Measurements from ENCODE around the gene PSMF1. TPM values are rescaled to one million over a fixed set of nuclear protein-coding genes. Genes with fewer than 3 reads are reported as not detected.

The PSMF1 gene
- total RNA-seq, 1 experiment from 2014 or later: 90.8 TPM

DNA sequence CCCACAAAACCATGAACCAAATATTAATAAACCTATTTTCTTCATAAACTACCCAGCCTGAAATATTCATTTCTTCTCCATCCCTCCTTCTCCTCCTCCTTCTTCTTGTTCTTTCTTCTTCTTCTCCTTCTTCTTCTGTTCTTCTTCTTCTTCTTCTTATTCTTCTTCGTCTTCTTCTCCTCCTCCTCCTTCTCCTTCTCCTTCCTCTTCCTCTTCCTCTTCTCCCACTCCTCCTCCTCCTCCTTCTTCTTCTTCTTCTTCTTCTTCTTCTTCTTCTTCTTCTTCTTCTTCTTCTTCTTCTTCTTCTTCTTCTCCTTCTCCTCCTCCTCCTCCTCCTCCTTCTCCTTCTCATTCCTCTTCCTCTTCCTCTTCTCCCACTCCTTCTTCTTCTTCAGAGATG is 71.4 kb downstream of the PSMF1 start:
- no peak overlapping the region for H3K14ac ChIP-seq (ENCODE audit: insufficient read depth, low read length)
- H3K4me1 Mint-ChIP-seq: peaks cover 4 to 16% of the 10 kb centered on the region in 2 experiments

More for the DNA sequence above, 71.4 kb downstream of the PSMF1 start:
- TF ChIP-seq CTCF (conservative IDR thresholded peaks at IDR 0.05): no peak
- Histone ChIP-seq H3T11ph (ENCODE audit: low read length) (no peak overlapping the region), H4K91ac (ENCODE audit: insufficient read length, low read depth, low read length) (no peak overlapping the region), H3K23me2 (ENCODE audit: insufficient read length, low read depth, low read length, poor library complexity, severe bottlenecking) (no peaks in the 10 kb centered on the region), H3K79me1 (ENCODE audit: insufficient read depth, low read depth, low read length, poor library complexity, severe bottlenecking) (no peaks in the 10 kb centered on the region), H2BK15ac (ENCODE audit: low read depth, low read length) (no peak overlapping the region), H3K79me2 (ENCODE audit: insufficient read depth, low read length) (no peaks in the 10 kb centered on the region), H3K27ac (ENCODE audit: insufficient read length, low read depth, low read length) (no peak overlapping the region), H3K23ac (ENCODE audit: insufficient read length, low read depth, low read length) (no peak overlapping the region), H3K9me3 (ENCODE audit: control insufficient read depth, low read depth, low read length) (no peaks in the 10 kb centered on the region), H2AFZ (ENCODE audit: low read length) (no peak overlapping the region), H2BK120ac (ENCODE audit: low read depth, low read length, poor library complexity, severe bottlenecking) (no peak overlapping the region), H3K9ac (ENCODE audit: extremely low read depth, insufficient read length, low read length) (no peak overlapping the region), H3K4ac (ENCODE audit: low read depth, low read length) (no peak overlapping the region), H2BK20ac (ENCODE audit: low read depth, low read length, poor library complexity, severe bottlenecking) (no peak overlapping the region), H4K5ac (ENCODE audit: insufficient read length, low read depth, low read length) (no peak overlapping the region), H3K56ac (ENCODE audit: insufficient read length, low read depth, low read length) (no peak overlapping the region), H2BK12ac (ENCODE audit: insufficient read length, low read depth, low read length) (no peak overlapping the region), H3K18ac (ENCODE audit: insufficient read length, low read depth, low read length) (no peak overlapping the region), H4K8ac (replicated peaks; ENCODE audit: insufficient read length, low read depth, low read length) (no peak overlapping the region), H3K4me2 (ENCODE audit: insufficient read depth, insufficient read length, low read length) (no peak overlapping the region), H3K27me3 (ENCODE audit: insufficient read depth, low read length) (peaks cover under 1% of the 10 kb centered on the region; the same call in 1 of the 2 replicates), H2BK5ac (ENCODE audit: insufficient read length, low read length) (no peak overlapping the region), H4K20me1 (ENCODE audit: control insufficient read depth, insufficient read depth, insufficient read length) (no peaks in the 10 kb centered on the region), H2AK5ac (ENCODE audit: insufficient read length, low read length) (no peak overlapping the region), H3K4me1 (ENCODE audit: insufficient read depth, low read length) (peaks cover 9% of the 10 kb centered on the region; the same call in 1 of the 2 replicates)
- Mint-ChIP-seq H3K4me3 (no peak overlapping the region), H3K27ac (no peak overlapping the region), H3K27me3 (ENCODE audit: low read depth) (peaks cover 35% of the 10 kb centered on the region), H3K9me3 (no peaks in the 10 kb centered on the region), H3K36me3 (ENCODE audit: insufficient read depth in 1 of 3, low read depth in 3 of 3) (no peaks in the 10 kb centered on the region)
- DNase-seq: no peak
- no CpG with 5 or more reads among the region's 1 CpG for WGBS (ENCODE audit: extremely low coverage, insufficient read length, low lambda C conversion rate)
